Peyer's patch (tissue), 4 donors: ENCODE data around the gene WDR64.

Experiments
- POLR2A ChIP-seq, 2 donors: fragments of 450-650 bp; IDR thresholded peaks; one replicate each; pipeline ENCODE4 v1.5.1; 2017; ENCODE audit warnings: antibody characterized with exemption in 2 of 2, mild to moderate bottlenecking in 2 of 2, moderate library complexity in 2 of 2
- TF ChIP-seq, protein P1 (sequence below), 6 experiments: fragments of 450-650 bp in 4 of 6; fragments of 200-600 bp in 2 of 6; sonication (generic) in 1 of 6; IDR thresholded peaks; one replicate each; pipeline ENCODE4 v1.5.1; 2017 to 2019; ENCODE audit warnings: antibody characterized with exemption in 6 of 6, mild to moderate bottlenecking in 3 of 6, moderate library complexity in 1 of 6

DNA sequence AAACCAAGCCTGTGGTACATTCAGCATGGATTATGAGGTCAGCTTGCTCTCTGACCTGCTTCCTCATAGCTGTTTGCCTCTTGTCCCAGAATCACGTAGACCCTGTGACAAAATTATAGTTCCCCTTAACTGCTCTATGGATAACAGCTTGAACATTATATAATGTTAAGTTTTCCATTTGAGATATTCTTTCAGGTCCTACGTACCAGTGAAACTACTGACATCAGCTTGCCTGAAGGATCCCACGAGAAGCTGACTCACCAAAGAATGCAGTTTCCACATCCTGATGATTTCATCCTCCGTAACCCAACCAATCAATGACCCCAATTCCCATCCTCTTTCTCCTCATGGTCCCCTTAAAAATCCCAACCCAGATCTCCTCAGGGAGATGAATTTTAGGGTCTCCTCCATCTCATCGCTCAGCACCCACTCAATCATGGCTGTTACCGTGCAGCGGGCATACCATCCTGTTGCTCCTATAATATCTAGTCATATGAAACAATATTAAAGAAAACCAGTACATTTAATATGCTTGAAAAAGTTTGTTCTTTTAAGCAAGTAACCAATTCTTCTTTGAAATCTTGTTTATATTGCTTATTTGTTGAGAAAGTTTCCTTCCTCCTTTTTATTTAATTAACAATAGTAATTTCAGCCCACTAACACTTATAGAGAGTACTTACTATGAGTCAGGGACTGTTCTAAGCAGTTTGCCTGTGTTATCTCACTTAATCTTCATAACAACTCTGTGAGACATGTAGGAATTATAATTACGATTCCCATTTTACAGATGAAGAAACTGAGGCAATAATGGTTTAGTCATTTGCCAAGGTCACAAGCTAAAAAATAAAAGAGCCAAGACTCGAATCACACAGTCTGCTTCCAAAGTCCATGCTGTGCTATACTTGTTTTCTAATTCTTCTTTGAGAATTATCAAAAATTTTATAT lies 39.3 kb upstream of the WDR64 start:
- no peak for TF ChIP-seq POLR2A (IDR thresholded peaks at IDR 0.05)
- TF ChIP-seq, protein P1, sequence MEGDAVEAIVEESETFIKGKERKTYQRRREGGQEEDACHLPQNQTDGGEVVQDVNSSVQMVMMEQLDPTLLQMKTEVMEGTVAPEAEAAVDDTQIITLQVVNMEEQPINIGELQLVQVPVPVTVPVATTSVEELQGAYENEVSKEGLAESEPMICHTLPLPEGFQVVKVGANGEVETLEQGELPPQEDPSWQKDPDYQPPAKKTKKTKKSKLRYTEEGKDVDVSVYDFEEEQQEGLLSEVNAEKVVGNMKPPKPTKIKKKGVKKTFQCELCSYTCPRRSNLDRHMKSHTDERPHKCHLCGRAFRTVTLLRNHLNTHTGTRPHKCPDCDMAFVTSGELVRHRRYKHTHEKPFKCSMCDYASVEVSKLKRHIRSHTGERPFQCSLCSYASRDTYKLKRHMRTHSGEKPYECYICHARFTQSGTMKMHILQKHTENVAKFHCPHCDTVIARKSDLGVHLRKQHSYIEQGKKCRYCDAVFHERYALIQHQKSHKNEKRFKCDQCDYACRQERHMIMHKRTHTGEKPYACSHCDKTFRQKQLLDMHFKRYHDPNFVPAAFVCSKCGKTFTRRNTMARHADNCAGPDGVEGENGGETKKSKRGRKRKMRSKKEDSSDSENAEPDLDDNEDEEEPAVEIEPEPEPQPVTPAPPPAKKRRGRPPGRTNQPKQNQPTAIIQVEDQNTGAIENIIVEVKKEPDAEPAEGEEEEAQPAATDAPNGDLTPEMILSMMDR (IDR thresholded peaks at IDR 0.05) = no peak
